Mesendoderm (in vitro differentiated cells): ENCODE measurements around the gene ALCAM.
"Not testable (repeated sequence)": the region's sequence is repeated elsewhere in the genome, so short reads cannot be mapped to it uniquely, and the experiment has no call there.

Experiments used
- DNase-seq: peaks from one replicate; pipeline ENCODE4 v3.0.0; 2013
- H2AK5ac ChIP-seq: 2 replicates; pipeline ENCODE4 v1.6.1; 2013; ENCODE audit warnings: low read length, inconsistent platforms
- H2BK120ac ChIP-seq: 2 replicates; pipeline ENCODE4 v1.6.1; 2013; ENCODE audit warnings: low read depth, mild to moderate bottlenecking, low read length, moderate library complexity, mixed read lengths
- H2BK15ac ChIP-seq: replicated peaks from 2 replicates; pipeline ENCODE4 v1.6.1; 2013; ENCODE audit warnings: low read depth, mild to moderate bottlenecking, moderate library complexity
- H2BK5ac ChIP-seq: 2 replicates; pipeline ENCODE4 v1.6.1; 2013; ENCODE audit warnings: low read length, inconsistent platforms
- H3K18ac ChIP-seq: 2 replicates; pipeline ENCODE4 v1.6.1; 2013; ENCODE audit warnings: mild to moderate bottlenecking, low read length, mixed read lengths
- H3K23ac ChIP-seq: one replicate; pipeline ENCODE4 v1.6.1; 2013; ENCODE audit warnings: low read length
- H3K27ac ChIP-seq: 2 replicates; pipeline ENCODE4 v1.5.1; 2013; ENCODE audit warnings: low read depth, mild to moderate bottlenecking, inconsistent platforms, low read length, moderate library complexity
- H3K27me3 ChIP-seq: 2 replicates; pipeline ENCODE4 v1.6.1; 2013; ENCODE audit warnings: low read length, control low read depth, mild to moderate bottlenecking, inconsistent platforms; ENCODE audit not compliant: insufficient read depth, poor library complexity
- H3K36me3 ChIP-seq: 2 replicates; pipeline ENCODE4 v1.6.1; 2013; ENCODE audit warnings: low read length, inconsistent platforms; ENCODE audit not compliant: control insufficient read depth, insufficient read depth
- H3K4ac ChIP-seq: one replicate; pipeline ENCODE4 v1.6.1; 2013; ENCODE audit warnings: low read depth, mild to moderate bottlenecking, low read length, moderate library complexity
- H3K4me1 ChIP-seq: 2 replicates; pipeline ENCODE4 v1.6.1; 2013; ENCODE audit warnings: low read depth, low read length, inconsistent platforms; ENCODE audit not compliant: control insufficient read depth
- H3K4me2 ChIP-seq: 2 replicates; pipeline ENCODE4 v1.6.1; 2013; ENCODE audit warnings: low read length
- H3K4me3 ChIP-seq: 2 replicates; pipeline ENCODE4 v1.5.1; 2013; ENCODE audit warnings: mild to moderate bottlenecking, low read length
- H3K56ac ChIP-seq: one replicate; pipeline ENCODE4 v1.6.1; 2013; ENCODE audit warnings: low read length
- H3K79me1 ChIP-seq: 2 replicates; pipeline ENCODE4 v1.6.1; 2013; ENCODE audit warnings: low read length, inconsistent platforms
- H3K79me2 ChIP-seq: 2 replicates; pipeline ENCODE4 v1.6.1; 2013; ENCODE audit warnings: mild to moderate bottlenecking, low read length; ENCODE audit not compliant: control insufficient read depth, insufficient read depth
- H3K9ac ChIP-seq: 2 replicates; pipeline ENCODE4 v1.6.1; 2013; ENCODE audit warnings: low read length, inconsistent platforms
- H4K5ac ChIP-seq: one replicate; pipeline ENCODE4 v1.6.1; 2013; ENCODE audit warnings: low read length
- H4K8ac ChIP-seq: one replicate; pipeline ENCODE4 v1.6.1; 2013; ENCODE audit warnings: low read depth, mild to moderate bottlenecking, control low read depth, low read length, moderate library complexity
- WGBS: extraction: QIAGEN DNeasy Blood & Tissue Kit; methylation state at CpG from one replicate; pipeline ENCODE4 v1.1.7; 2013; ENCODE audit warnings: low lambda C conversion rate, missing lambda C conversion rate; ENCODE audit not compliant: insufficient coverage; ENCODE audit errors: extremely low coverage; 5-methylcytosine and 5-hydroxymethylcytosine counted together

ALCAM gene

DNA sequence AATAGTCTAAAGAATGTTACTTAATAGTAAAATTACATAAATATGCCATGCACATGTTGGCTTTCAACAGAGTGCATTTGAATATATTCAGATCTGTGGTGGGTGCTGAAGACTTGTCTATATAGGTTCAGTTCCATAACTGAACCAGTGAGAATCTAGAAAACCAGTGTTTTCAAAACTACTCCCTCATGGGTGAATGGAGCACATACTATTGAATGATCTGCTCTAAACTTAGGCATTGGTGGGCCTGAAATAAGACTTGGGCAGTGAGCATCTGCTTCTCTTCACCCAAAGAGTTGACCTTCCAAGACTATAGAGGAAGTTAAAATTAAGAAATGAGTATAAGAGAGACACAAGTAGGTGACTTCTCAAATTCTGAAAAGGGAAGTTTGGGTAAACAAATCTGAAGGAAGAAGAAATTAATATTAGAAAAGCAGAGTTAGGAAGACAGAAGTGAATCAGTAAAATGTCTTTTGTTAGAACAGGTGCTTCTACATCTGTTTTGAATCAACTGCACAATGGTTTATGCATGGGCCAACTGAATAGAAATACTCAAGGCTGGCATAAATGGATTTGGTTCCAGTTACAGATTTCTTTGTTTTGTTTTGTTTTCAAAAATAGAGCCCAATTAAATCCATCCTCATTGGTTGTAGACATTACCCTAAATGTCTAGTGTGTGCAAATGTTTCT, 19.3 kb downstream of the ALCAM start:
- no peaks in the 10 kb centered on the region for H3K79me1 ChIP-seq
- DNase-seq = no peak
- no peaks in the 10 kb centered on the region for H3K4me1 ChIP-seq
- no peak overlapping the region for H3K9ac ChIP-seq
- no peak overlapping the region for H3K4ac ChIP-seq
- H3K4me2 ChIP-seq = no peak overlapping the region
- no peak overlapping the region for H3K18ac ChIP-seq
- H2AK5ac ChIP-seq = no peak overlapping the region
- H2BK120ac ChIP-seq = no peak overlapping the region
- no peak overlapping the region for H4K8ac ChIP-seq
- no peak overlapping the region for H3K4me3 ChIP-seq
- H3K36me3 ChIP-seq = no peaks in the 10 kb centered on the region
- no peaks in the 10 kb centered on the region for H3K79me2 ChIP-seq
- H3K56ac ChIP-seq = no peak overlapping the region
- H3K27me3 ChIP-seq = no peaks in the 10 kb centered on the region
- H4K5ac ChIP-seq = no peak overlapping the region
- no peak overlapping the region for H2BK5ac ChIP-seq
- H3K27ac ChIP-seq = no peak overlapping the region
- no peak overlapping the region for H3K23ac ChIP-seq
- H2BK15ac ChIP-seq = no peak overlapping the region

DNA sequence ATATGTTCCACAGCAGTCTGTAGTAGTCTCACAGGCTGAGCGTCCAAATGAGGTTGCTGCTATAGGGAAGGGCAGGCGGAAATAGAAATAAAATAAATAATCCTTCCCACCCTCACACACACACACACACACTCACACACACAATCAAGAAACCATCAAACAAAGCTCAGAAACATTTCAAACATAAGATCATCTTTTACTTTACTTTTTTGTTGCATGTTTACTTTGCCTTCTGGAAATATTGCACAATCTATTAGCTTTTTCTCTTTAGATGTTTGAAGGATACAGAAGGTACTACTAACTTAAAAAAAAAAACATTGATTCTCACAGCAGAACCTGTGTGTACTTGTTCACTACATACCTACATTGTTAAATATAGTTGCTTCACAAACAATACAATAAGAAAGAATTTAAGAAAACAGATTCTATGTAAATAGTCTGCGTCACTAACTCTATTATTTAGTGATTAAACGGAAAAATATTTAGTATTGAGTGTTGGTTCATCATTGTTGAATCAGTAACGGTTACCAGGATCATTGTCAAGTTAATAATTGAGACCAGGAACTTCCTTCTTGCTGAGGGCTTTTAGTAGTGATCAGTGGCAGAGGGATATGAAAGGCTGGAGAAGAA, 20.5 kb downstream of the ALCAM start:
- H3K4me2 ChIP-seq = no peak overlapping the region
- no peaks in the 10 kb centered on the region for H3K4me1 ChIP-seq
- WGBS = 100% methylated on average over 2 of the region's 5 CpGs
- no peaks in the 10 kb centered on the region for H3K36me3 ChIP-seq
- H4K8ac ChIP-seq = no peak overlapping the region
- no peak overlapping the region for H3K4me3 ChIP-seq
- no peak overlapping the region for H2BK5ac ChIP-seq
- H2AK5ac ChIP-seq = no peak overlapping the region
- no peak overlapping the region for H2BK120ac ChIP-seq
- H3K56ac ChIP-seq = no peak overlapping the region
- H3K9ac ChIP-seq = no peak overlapping the region
- DNase-seq = no peak
- no peaks in the 10 kb centered on the region for H3K27me3 ChIP-seq
- no peaks in the 10 kb centered on the region for H3K79me1 ChIP-seq
- H3K23ac ChIP-seq = no peak overlapping the region
- no peak overlapping the region for H3K27ac ChIP-seq
- no peaks in the 10 kb centered on the region for H3K79me2 ChIP-seq
- H4K5ac ChIP-seq = no peak overlapping the region
- H2BK15ac ChIP-seq = no peak overlapping the region
- H3K4ac ChIP-seq = no peak overlapping the region
- H3K18ac ChIP-seq = no peak overlapping the region

DNA sequence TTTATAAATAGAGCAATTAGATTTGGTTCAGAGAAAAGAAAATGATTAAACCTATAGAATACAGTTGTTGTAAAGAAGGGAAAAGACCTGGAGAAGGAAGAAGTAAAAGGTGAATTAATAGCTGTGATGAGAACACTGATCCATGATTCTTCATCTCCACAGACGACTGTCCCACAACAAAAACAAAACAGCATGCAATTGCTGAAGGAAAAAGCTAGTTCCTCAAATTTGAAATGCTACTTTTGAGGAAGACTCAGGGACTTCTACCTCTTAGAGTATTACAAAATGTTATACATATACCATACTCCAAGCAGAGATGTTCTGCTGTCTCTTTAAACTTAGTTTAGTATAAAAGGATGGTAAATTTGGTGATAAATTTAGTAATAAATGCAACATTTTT, 21.5 kb downstream of the ALCAM start:
- Histone ChIP-seq H3K4me2 (no peak overlapping the region), H3K27ac (no peak overlapping the region), H2BK5ac (no peak overlapping the region), H2AK5ac (no peak overlapping the region), H3K36me3 (no peaks in the 10 kb centered on the region), H3K56ac (no peak overlapping the region), H3K18ac (no peak overlapping the region), H3K27me3 (no peaks in the 10 kb centered on the region), H2BK15ac (no peak overlapping the region), H3K23ac (no peak overlapping the region), H3K4me1 (no peaks in the 10 kb centered on the region), H4K5ac (no peak overlapping the region), H3K4me3 (no peak overlapping the region), H2BK120ac (no peak overlapping the region), H4K8ac (no peak overlapping the region), H3K79me1 (no peaks in the 10 kb centered on the region), H3K79me2 (no peaks in the 10 kb centered on the region), H3K9ac (no peak overlapping the region), H3K4ac (no peak overlapping the region)
- DNase-seq = no peak
- no CpG with 5 or more reads among the region's 1 CpG for WGBS

DNA sequence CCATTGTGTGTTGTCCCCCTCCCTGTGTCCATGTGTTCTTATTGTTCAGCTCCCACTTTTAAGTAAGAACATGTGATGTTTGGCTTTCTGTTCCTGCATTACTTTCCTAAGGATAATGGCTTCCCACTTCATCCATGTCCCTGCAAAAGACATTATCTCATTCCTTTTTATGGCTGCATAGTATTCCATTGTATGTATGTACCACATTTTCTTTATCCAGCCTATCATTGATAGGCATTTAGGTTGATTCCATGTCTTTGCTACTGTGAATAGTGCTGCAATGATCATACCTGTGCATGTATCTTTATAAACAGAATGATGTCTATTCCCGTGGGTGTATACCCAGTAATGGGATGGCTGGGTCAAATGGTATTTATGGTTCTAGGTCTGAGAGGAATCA, 23.1 kb downstream of the ALCAM start:
- H3K79me2 ChIP-seq, H4K5ac ChIP-seq, H2AK5ac ChIP-seq, H3K27me3 ChIP-seq, H3K4me3 ChIP-seq, H3K4me2 ChIP-seq, H2BK5ac ChIP-seq, H3K9ac ChIP-seq, H3K4me1 ChIP-seq, H3K18ac ChIP-seq, H3K23ac ChIP-seq, H3K36me3 ChIP-seq, H2BK15ac ChIP-seq, H3K4ac ChIP-seq, DNase-seq, H2BK120ac ChIP-seq, H4K8ac ChIP-seq, H3K27ac ChIP-seq, H3K79me1 ChIP-seq, H3K56ac ChIP-seq: not testable (repeated sequence)
- no CpG with 5 or more reads among the region's 1 CpG for WGBS

DNA sequence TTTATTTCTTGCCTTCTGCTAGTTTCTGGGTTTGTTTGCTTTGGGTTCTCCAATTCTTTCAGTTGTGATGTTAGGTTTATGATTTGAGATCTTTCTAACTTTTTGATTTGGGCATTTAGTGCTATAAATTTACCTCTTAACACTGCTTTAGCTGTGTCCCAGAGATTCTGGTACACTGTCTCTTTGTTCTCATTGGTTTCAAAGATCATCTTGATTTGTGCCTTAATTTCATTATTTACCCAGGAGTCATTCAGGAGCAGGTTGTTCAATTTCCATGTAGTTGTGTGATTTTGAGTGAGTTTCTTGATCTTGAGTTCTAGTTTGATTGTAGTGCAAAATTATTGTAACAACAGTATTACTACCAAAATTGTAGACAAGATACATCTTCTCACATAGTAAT, 25.9 kb downstream of the ALCAM start:
- H2BK15ac ChIP-seq, H3K4ac ChIP-seq, H3K18ac ChIP-seq, H2BK120ac ChIP-seq, H3K36me3 ChIP-seq, H3K23ac ChIP-seq, H2BK5ac ChIP-seq, H3K79me1 ChIP-seq, H3K9ac ChIP-seq, H3K56ac ChIP-seq, H3K4me3 ChIP-seq, H3K4me2 ChIP-seq, H3K27me3 ChIP-seq, H4K8ac ChIP-seq, H3K27ac ChIP-seq, H4K5ac ChIP-seq, H3K4me1 ChIP-seq, H3K79me2 ChIP-seq, H2AK5ac ChIP-seq, DNase-seq: not testable (repeated sequence)

DNA sequence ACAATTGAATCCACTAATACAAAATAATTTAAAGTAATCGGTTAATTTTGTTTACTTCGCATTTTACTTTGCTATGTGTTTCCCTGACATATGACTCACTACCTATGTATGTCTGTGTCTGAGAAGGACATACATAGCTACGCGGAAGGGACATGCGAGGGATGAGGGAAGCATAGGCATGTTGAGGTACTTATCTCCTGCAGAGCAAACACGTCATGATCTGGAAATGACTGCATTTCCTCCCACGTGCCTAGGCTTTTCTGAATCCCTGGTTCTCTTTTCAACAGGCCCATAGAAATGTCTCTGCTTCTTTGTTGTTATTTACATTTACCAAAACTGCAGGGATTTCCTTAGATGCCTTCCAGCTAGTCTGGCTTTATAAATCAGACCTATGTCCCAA, 27.5 kb downstream of the ALCAM start:
- no peak overlapping the region for H2AK5ac ChIP-seq
- H3K36me3 ChIP-seq = no peaks in the 10 kb centered on the region
- no peak overlapping the region for H2BK5ac ChIP-seq
- no peak overlapping the region for H3K18ac ChIP-seq
- H3K4me2 ChIP-seq = no peak overlapping the region
- no peak overlapping the region for H2BK120ac ChIP-seq
- DNase-seq = peak; percentile 85
- H3K56ac ChIP-seq = no peak overlapping the region
- no peaks in the 10 kb centered on the region for H3K27me3 ChIP-seq
- H3K23ac ChIP-seq = no peak overlapping the region
- no peak overlapping the region for H3K27ac ChIP-seq
- no CpG with 5 or more reads among the region's 7 CpGs for WGBS
- H2BK15ac ChIP-seq = no peak overlapping the region
- no peaks in the 10 kb centered on the region for H3K79me1 ChIP-seq
- H3K79me2 ChIP-seq = no peaks in the 10 kb centered on the region
- no peak overlapping the region for H4K5ac ChIP-seq
- no peak overlapping the region for H3K4me3 ChIP-seq
- no peak overlapping the region for H3K4ac ChIP-seq
- no peaks in the 10 kb centered on the region for H3K4me1 ChIP-seq
- no peak overlapping the region for H4K8ac ChIP-seq
- no peak overlapping the region for H3K9ac ChIP-seq
